Jurkat, Clone E6-1 (cell line): ENCODE measurements around the gene SLC16A2.
A peak's percentile ranks its signal among the peaks of the same experiment; 100 is the strongest.
"Not testable (repeated sequence)": the region's sequence is repeated elsewhere in the genome, so short reads cannot be mapped to it uniquely, and the experiment has no call there.

ENCODE experiments used
- DNase-seq: peaks from one replicate; pipeline ENCODE4 v3.0.0-alpha.2; 2011; ENCODE audit warnings: low read depth, low spot score
- H3K4me3 ChIP-seq: 2 replicates; pipeline ENCODE4 v1.5.1; 2011; ENCODE audit warnings: mild to moderate bottlenecking, low read length, control low read depth, moderate library complexity

Gene SLC16A2

DNA sequence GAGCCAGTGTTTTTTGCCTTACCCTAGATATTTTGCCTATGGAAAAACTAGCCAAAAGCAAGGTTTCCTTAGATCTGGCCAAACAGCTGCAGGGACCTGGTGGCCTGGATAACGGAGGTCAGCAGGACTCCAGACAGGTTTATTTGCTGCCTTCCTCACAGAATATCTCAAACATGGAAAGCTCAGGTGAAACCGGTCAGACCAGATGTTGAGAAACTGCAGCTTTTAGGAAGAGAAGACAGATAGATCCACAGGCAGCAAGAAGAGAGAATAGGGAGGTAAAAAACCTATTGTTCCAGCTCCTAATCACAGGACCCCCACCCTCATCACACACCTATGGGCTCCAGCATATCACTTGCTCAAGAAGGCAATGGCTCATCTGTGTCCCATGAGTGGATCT, 16.2 kb downstream of the SLC16A2 start:
- H3K4me3 ChIP-seq = no peak overlapping the region
- DNase-seq = no peak

DNA sequence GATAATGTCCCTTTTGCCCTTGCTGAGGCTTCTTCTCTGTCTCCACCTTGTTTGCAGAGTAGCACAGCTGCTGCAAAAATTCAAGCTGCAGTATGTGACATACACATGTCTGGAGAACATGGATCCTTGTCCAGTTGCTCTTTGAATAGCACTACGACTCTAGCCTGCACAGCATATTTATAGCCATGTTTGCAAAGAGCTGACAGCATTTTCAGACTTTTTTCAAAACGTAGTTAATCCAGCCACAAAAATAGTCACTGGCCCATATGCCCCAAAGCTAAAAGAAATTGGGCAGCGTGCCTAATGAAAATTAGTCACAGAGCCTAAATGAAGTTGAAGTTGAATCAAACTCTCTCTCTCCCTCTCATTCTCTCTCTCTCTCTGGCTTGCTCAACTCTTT, 17.5 kb downstream of the SLC16A2 start:
- no peak overlapping the region for H3K4me3 ChIP-seq
- DNase-seq = no peak

DNA sequence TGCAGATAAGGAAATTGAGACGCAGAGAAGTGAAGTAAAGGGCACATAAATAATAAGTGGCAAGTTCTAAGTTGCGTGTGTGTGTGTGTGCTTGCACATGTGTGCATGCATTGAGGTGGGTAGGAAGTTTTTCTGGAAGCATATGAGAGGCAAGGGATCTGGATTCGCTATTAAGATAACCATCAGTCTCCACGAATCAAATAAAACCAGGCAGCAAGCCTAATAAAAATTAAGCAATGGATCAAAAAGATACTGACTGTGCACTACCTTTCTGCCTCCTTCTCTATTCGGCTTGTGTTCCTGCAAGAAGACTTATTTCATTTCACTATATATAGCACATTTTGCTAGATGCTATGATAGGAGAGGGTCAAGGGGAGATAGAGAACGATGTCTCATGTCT, 23.8 kb downstream of the SLC16A2 start:
- no peak for DNase-seq
- H3K4me3 ChIP-seq = no peak overlapping the region

DNA sequence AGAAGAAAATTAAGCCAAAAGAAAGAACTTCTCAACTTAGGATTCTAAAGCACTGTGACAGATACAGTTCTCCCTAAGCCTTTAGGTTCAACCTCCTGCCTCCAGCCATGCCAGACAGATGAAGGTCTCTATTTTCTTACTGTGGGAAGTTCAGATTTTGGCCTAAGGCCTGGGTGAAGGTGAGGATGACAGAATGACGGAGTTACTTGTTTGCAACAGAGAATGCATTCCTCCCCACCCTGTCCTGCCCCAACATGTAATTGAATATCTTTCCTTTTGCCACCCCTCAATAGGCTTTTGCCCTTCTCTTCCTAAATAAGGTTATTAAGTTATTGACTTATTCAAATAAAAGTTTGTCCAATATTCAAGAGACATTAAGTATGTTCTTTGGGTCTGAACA, 25.6 kb downstream of the SLC16A2 start:
- DNase-seq = no peak
- no peak overlapping the region for H3K4me3 ChIP-seq

DNA sequence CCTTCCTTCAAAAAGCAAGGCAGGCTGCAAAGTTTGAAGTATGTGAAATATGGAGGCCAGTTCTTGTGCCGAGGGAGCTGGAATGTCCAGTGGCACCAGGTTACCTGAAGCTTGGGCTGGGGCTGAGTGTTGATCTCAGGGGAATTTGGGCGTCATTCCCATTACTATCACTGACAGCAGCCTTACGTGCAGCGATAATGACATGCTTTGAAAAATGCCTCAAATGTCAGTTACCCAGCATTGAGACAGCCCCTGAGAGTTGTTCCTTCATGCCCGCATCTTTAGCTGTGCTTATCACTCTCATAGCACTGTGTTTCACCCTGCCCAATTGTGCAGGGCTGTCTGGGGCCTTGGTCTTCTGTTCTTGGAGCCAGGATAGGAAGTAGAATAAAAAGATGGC, 27.4 kb downstream of the SLC16A2 start:
- DNase-seq = no peak
- H3K4me3 ChIP-seq = no peak overlapping the region

DNA sequence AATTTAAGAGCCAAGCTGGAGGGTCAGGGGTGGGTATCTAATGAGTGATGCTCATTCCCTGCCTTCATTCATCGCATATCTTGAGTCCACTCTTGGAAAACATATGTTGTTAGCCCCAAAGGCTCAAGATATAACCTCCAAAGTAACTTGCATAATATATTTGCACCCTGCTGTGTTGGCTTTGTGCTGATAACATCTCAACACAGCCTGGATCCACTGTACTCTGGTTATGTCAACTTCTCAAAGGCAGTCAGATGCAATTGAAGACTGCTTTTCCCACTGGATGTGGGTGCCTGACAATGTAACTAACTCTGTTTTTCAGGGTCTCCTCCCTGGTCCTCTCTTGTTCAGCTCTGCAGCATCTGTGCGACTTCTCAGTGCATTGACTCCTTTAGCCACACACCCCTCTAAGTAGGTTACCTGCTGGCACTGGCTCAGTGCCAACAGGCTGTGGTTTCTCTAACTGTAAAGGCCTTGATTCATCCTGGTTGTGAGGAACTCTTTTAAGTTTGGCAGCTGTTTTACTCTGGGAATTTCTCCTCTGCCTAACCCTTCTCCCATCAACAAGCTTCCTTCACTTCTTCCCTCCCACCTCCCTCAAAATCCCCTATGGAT, 28.1 kb downstream of the SLC16A2 start:
- no peak overlapping the region for H3K4me3 ChIP-seq
- DNase-seq = peak; percentile 83

DNA sequence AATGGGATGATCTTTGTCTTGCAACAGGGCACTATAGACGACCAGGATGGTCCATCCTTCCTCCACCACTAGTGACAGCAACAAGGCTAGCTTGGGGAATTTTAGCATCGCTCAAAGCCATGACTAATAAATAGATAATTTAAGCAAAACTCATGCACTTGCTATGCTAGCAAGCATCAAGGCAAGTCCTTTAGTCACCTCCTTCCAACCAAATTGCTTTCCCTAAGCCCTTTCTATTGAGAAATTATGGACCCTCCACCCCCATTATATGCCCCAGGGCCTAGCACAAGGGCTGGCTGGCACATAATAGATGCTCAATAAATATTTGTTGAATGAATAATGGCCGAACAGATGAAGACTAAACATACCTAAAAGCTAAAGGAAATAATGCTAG, 28.6 kb downstream of the SLC16A2 start:
- no peak overlapping the region for H3K4me3 ChIP-seq
- DNase-seq = no peak

DNA sequence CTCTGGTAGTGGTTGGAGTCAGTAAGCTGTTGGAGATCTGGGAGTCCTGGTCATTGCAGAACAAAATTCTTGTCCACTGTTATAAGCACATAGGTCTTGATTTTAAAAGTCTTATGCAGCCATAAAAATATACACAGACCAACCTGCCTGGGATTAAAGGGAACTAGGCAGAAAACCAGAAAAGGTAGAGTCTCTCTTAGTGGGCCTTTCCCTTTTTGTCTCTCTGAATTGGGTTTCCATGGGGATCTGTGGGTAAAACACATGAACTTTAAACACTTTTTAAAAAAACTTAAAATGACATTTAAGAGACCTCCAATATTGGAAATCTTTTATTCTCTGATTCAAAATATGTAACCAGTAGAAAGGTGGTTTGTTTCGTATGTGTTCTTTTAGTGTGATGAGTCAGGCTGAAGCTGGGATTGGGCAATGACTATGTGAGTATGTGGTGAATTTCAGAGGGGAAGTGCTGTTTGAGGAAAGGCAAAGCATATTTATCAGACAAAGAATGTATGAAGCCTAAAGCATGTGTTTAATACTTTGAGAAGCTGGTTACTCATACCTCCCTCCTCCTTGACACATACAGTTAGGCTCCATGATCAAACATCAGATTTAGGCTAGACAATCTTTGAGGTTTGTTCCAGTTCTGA, 29.6 kb downstream of the SLC16A2 start:
- H3K4me3 ChIP-seq = no peak overlapping the region
- DNase-seq = peak; percentile 24

DNA sequence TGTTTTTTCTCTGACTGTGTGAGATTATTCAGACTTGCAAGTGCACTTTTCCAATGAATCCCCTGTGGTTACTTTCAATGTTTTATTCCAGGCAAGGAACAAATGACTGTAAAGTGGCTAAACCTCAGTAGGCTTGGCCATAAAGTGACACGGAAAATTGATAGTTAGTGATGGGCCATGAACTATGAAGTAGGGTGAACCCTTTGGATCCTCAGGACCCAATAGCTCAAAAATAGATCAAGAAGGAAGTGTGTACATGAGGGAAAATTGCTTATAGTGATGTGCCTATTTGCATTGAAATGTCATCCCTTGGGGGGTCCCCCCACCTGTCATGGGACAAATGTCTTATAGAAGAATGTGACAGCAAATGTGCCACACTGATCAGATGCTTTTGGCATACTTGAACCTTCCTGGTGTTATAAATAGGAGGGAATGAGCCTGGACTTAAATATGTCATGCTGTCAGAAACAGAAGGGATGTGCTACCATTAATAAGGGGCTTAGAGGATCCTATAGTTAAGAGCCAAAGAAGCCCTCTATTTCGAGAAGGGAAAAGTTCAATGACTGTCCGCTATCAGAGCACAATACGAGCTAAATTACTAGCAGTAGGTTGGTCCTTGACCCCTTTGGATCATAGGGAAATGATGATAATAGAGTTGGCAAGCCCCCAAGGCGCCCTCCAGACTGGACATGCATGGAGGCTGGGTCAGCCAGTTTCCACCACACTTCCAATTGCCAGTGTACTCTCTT, 30.3 kb downstream of the SLC16A2 start:
- H3K4me3 ChIP-seq = no peak overlapping the region
- DNase-seq = no peak

DNA sequence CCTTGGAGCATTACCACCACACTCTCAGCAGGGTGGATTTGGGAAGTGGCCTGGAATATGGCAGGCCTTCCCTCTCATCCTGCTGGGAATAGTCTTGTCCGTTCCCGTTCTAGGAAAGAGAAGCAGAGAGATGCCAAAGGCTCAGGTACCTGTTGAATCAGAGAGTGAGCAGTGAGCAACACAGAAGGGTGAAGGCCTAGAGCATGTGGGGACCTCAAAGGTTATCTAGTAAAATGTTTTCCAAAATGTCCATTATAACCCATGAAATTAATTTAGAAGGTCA, 30.8 kb downstream of the SLC16A2 start:
- no peak overlapping the region for H3K4me3 ChIP-seq
- no peak for DNase-seq

DNA sequence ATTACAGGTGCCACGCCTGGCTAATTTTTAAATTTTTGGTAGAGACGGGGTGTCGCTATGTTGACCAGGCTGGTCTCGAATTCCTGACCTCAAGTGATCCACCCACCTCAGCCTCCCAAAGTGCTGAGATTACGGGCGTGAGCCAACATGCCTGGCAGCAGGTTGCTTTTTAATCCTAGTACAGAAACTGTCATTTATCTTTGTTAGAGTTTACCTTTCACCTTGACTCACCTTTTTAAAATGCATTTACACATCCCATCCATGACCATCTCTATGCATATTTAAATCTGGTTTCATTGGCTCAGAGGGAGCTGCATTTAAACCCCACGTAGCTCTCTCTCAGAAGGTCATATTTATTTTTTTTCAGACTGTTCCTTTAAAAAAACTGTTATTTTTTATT, 31.9 kb downstream of the SLC16A2 start:
- no peak overlapping the region for H3K4me3 ChIP-seq
- DNase-seq = no peak

DNA sequence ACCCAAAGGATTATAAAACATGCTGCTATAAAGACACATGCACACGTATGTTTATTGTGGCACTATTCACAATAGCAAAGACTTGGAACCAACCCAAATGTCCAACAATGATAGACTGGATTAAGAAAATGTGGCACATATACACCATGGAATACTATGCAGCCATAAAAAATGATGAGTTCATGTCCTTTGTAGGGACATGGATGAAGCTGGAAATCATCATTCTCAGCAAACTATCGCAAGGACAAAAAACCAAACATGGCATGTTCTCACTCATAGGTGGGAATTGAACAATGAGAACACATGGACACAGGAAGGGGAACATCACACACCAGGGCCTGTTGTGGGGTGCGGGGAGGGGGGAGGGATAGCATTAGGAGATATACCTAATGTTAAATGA, 32.9 kb downstream of the SLC16A2 start:
- not testable (repeated sequence) for DNase-seq, H3K4me3 ChIP-seq

DNA sequence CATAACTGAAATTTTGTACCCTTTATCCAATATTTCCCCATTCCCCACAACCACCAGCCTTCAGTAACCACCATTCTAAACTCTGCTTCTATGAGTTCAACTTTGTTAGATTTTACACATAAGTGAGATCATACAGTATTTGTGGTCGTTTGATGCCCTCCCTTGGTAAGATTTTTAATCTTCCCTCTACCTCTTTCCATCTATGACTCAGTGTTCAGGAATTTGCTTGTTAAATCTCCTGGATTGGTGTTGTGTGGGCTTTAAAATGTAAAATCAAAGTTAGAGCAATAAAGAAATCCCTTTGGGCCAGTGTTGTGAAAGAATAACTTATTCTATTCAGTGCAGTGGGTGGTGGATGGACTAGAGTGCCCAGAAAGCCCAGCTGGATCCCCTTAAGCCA, 37.4 kb downstream of the SLC16A2 start:
- no peak for DNase-seq
- no peak overlapping the region for H3K4me3 ChIP-seq

DNA sequence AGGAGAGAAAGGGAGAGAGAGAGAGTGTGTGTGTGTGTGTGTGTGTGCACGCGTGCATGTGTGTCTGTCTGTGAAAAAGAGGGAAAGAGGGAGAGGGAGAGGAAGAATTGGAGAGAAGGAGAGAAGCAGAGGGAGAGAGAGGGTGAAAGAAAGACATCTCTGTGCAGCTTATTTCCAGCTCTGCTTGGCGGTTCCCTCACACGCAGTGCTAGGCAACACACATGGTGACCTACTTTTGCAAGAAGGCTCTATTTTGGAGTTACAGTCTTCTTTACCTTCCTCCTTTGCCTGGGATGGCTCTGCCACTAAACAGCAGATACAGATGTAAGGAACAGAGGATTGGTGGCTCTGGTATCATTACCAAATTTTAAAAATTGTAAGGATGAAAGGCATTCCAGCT, 40.1 kb downstream of the SLC16A2 start:
- DNase-seq = no peak
- H3K4me3 ChIP-seq = no peak overlapping the region

DNA sequence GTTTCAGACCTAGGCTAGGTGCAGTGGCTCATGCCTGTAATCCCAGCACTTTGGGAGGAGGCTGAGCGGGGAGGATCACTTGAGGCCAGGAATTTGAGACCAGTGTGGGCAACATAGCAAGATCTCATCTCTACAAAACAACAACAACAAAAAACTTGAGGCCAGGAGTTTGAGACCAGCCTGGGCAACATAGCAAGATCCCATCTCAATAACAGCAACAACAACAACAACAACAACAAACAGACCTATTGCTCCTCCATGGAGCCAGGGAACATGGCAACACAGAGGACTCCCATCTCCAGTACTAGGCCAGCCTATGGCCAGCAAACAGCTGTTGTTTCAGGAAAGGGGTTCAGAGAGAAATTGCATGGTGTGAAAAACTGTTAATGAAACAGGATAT, 43.4 kb downstream of the SLC16A2 start:
- no peak overlapping the region for H3K4me3 ChIP-seq
- DNase-seq = no peak

DNA sequence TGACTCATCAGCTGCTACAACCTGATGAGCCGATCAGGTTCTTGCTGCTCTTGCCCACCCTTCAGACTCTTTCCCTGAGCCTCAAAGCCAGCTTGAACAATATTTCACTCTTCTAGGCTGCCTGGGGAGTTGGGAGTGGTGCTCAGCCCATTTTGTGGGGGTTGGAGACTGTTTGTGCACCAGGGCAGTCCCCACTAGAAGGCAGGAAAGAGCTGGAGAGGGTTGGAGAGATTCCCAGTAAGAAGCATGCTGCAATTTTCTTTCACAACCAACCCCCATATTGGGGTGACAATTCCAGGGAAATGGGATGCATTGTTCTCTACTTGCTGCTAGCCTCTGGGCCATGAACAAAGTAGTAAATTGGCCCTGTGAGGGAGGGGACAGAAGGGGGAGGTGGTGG, 44.1 kb downstream of the SLC16A2 start:
- H3K4me3 ChIP-seq = no peak overlapping the region
- DNase-seq = no peak

DNA sequence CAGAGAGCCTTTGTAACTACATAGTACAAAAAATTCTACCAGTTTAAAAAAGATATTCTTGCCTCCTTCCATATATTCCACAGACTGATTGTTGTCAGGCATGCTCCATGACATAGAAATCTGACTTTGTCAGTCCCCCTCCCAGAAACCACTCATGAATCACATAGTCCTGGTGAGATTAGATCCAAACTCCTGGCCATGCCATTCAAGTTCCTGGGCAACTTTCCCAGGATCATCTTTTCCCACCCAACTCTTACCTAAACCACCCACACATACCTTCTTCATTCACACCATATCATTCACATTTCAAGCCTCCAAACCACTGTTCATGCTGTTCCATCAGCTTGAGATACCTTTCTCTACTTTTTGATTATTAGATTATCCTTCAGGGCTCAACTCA, 46.4 kb downstream of the SLC16A2 start:
- H3K4me3 ChIP-seq = no peak overlapping the region
- no peak for DNase-seq

DNA sequence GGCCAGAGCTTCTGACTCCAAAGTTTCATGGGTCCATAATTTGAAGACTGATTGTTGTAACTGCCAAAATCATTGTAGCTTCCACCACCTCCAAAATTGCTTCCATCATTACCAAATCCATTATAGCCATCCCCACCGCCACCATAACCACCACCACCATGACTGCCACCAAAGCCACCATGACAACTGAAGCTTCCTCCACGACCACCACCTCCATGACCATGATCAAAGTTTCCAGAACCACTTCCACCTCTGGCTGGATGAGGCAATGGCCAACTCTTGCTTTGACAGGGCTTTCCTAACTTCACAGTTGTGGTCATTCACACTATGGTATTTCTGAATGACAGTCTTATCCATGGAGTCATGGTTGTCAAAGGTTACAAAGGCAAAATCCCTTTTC, 51.8 kb downstream of the SLC16A2 start:
- H3K4me3 ChIP-seq, DNase-seq: not testable (repeated sequence)

DNA sequence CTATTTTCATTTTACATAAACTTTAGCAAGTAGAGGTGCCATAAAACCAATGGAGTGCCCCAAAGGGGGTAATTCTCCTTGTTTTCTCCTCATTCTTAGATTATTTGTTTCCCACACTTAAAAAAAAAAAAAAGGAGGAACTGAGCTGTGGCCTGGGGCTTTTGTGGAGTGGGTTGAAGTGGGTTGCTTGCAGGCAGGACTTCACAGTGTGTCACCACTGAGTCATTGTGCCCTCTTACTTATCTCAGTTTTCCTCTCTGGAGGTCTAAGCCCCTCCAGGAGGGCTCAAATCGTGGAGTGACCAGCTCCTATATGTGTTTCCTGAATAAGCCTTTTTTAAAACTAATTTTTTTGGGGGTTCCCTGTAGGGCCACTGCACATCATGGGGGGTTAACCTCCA, 69.0 kb downstream of the SLC16A2 start:
- H3K4me3 ChIP-seq = no peak overlapping the region
- no peak for DNase-seq

DNA sequence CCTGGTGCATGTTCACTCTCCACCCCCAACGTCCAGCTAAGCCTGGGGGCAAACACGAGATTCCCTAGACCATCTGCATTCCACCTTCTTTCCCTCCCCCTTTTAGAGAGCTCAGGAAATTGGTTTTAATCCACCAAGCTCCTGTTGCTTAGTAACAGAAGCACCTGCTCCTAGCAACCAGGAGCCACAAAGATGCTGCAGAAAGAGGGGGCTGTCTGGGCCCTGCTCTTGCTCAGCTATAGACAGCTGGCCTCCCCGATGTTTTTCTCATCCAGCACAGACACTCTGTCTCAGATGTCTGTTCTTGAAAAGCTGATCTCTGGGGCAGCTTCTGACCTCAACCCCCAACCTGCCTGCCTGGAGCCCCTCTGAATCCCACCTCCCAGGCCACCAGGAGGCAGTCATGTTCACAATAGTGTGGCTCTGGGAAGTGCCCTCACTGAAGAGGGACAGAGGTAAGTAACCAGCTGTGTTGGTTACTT, 71.5 kb downstream of the SLC16A2 start:
- no peak for DNase-seq
- H3K4me3 ChIP-seq = no peak overlapping the region

DNA sequence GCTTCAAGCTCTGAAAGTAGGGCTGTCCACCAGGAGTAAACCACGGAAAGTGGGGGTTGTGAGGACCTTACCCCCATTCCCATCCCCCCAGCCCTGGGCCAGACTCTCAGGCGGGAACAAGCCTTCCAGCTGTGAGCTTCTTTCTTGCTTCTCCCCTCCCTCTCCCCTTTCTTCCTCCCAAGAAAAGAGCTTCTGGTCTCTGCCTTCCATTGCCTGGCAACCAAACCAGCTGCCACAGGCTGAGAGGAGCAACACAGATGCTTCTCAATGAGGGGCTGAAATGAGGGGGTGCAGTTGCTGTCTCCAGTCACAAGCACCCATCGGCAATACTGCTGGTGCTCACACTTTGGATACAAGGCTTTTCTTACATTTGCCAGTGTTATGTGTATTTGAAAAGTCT, 72.5 kb downstream of the SLC16A2 start:
- no peak overlapping the region for H3K4me3 ChIP-seq
- no peak for DNase-seq
